Endothelial cell of umbilical vein (primary cell): ENCODE measurements around the gene ESRRB. TPM values are rescaled to one million over a fixed set of nuclear protein-coding genes. Genes with fewer than 3 reads are reported as not detected.

Source experiments
- BruUV-seq: library from RNA; stranded (reverse); fragments of 400-500 nt; replicated peaks from 2 replicates; lab custom pipeline; 2021; lab: Mats Ljungman, UMichigan
- CTCF ChIA-PET: fragments of 300-600, 350-600 bp; sonication (Branson Sonifier 250); formaldehyde crosslinking; loops from one replicate; lab custom pipeline; 2021; ENCODE audit warnings: antibody characterized with exemption, inconsistent platforms; lab: Charles Lee
- POLR2A ChIA-PET: fragments of 300-600, 350-600 bp; sonication (Branson Sonifier 250); formaldehyde crosslinking; loops from one replicate; lab custom pipeline; 2021; ENCODE audit warnings: antibody characterized with exemption, inconsistent platforms; lab: Charles Lee
- DNase-seq: peaks from one replicate; pipeline ENCODE4 v3.0.0-alpha.2; 2011; ENCODE audit warnings: low read depth, low spot score
- FAIRE-seq: peaks from 2 replicates; lab custom pipeline; 2011; peaks lifted over from hg19 to GRCh38; lab: Jason Lieb, UNC
- H2AFZ ChIP-seq: 2 replicates; pipeline ENCODE4 v1.6.0; 2012; ENCODE audit warnings: low read depth, low read length, control low read depth, inconsistent platforms
- H3K27ac ChIP-seq: 2 replicates; pipeline ENCODE4 v1.5.1; 2011; ENCODE audit warnings: low read depth, mild to moderate bottlenecking, control low read depth, low read length, moderate library complexity; ENCODE audit not compliant: insufficient read depth
- H3K27me3 ChIP-seq, 2 experiments: 2 replicates each; pipeline versions ENCODE4 v1.6.0 to v1.6.1; 2011; ENCODE audit warnings: low read length in 2 of 2, mixed read lengths in 1 of 2; ENCODE audit not compliant: control insufficient read depth in 2 of 2, insufficient read depth in 2 of 2
- H3K36me3 ChIP-seq, 2 experiments: 2 replicates in 1 of 2; 3 replicates in 1 of 2; pipeline ENCODE4 v1.5.1; 2011; ENCODE audit warnings: low read length in 2 of 2, mild to moderate bottlenecking in 1 of 2, moderate library complexity in 1 of 2; ENCODE audit not compliant: control insufficient read depth in 2 of 2, insufficient read depth in 2 of 2; ENCODE audit errors: extremely low read depth in 1 of 2
- H3K4me1 ChIP-seq: 3 replicates; pipeline ENCODE4 v1.5.1; 2011; ENCODE audit warnings: mild to moderate bottlenecking, low read length; ENCODE audit not compliant: control insufficient read depth, insufficient read depth; ENCODE audit errors: extremely low read depth
- H3K4me2 ChIP-seq: 2 replicates; pipeline ENCODE4 v1.6.1; 2011; ENCODE audit warnings: low read length, control low read depth, mixed read lengths; ENCODE audit not compliant: insufficient read depth
- H3K4me3 ChIP-seq, 3 experiments: fragments of 200-600 bp in 1 of 3; sonication (generic), shearing (Covaris generic) in 1 of 3; replicated peaks in 1 of 3; 2 replicates each; pipeline ENCODE4 v1.5.1; 2011 to 2016; ENCODE audit warnings: control low read depth in 3 of 3, low read length in 3 of 3, mild to moderate bottlenecking in 2 of 3, inconsistent platforms in 1 of 3, low read depth in 1 of 3, moderate library complexity in 1 of 3; ENCODE audit not compliant: insufficient read depth in 1 of 3
- H3K79me2 ChIP-seq: 2 replicates; pipeline ENCODE4 v1.6.0; 2012; ENCODE audit warnings: low read length, inconsistent platforms; ENCODE audit not compliant: control insufficient read depth, insufficient read depth
- H3K9ac ChIP-seq: replicated peaks from 2 replicates; pipeline ENCODE3; 2011; ENCODE audit warnings: low read length, control low read depth; ENCODE audit not compliant: insufficient read depth; ENCODE audit errors: extremely low read depth
- H3K9me1 ChIP-seq: replicated peaks from 3 replicates; pipeline ENCODE4 v1.6.0; 2011; ENCODE audit warnings: mild to moderate bottlenecking, low read length; ENCODE audit not compliant: control insufficient read depth, insufficient read depth; ENCODE audit errors: extremely low read depth
- H3K9me3 ChIP-seq: replicated peaks from 2 replicates; pipeline ENCODE4 v1.5.1; 2012; ENCODE audit warnings: low read length, inconsistent platforms; ENCODE audit not compliant: control insufficient read depth, insufficient read depth
- H4K20me1 ChIP-seq: replicated peaks from 2 replicates; pipeline ENCODE3; 2011; ENCODE audit warnings: mild to moderate bottlenecking, low read length; ENCODE audit not compliant: control insufficient read depth, insufficient read depth; ENCODE audit errors: extremely low read depth
- EZH2 ChIP-seq: IDR thresholded peaks from 2 replicates; pipeline ENCODE4 v1.6.1; 2012; ENCODE audit warnings: borderline replicate concordance, low read depth, mild to moderate bottlenecking, moderate library complexity, low read length, inconsistent platforms; ENCODE audit not compliant: severe bottlenecking
- FOS ChIP-seq: IDR thresholded peaks from 2 replicates; pipeline ENCODE4 v1.6.1; 2011; ENCODE audit warnings: mild to moderate bottlenecking, low read length, moderate library complexity, borderline replicate concordance; ENCODE audit not compliant: insufficient read depth
- GATA2 ChIP-seq: IDR thresholded peaks from 2 replicates; pipeline ENCODE4 v1.7.0; 2011; ENCODE audit warnings: low read depth, mild to moderate bottlenecking, moderate library complexity, mixed read lengths, low read length; ENCODE audit not compliant: insufficient read length, insufficient read depth
- JUN ChIP-seq: IDR thresholded peaks from 2 replicates; pipeline ENCODE4 v1.6.1; 2011; ENCODE audit warnings: borderline replicate concordance, low read depth; ENCODE audit not compliant: insufficient read length, insufficient read depth
- MAX ChIP-seq: IDR thresholded peaks from 2 replicates; pipeline ENCODE4 v1.6.1; 2011; ENCODE audit not compliant: insufficient read depth, insufficient read length
- MYC ChIP-seq: IDR thresholded peaks from one replicate; pipeline ENCODE4 v1.6.1; 2011; ENCODE audit warnings: mild to moderate bottlenecking, low read depth, low read length
- POLR2A ChIP-seq: IDR thresholded peaks from 2 replicates; pipeline ENCODE4 v1.6.1; 2012; ENCODE audit warnings: low read depth, mild to moderate bottlenecking, control low read depth, low read length
- POLR2AphosphoS5 ChIP-seq: IDR thresholded peaks from 2 replicates; pipeline ENCODE4 v1.6.1; 2012; ENCODE audit warnings: low read depth, mild to moderate bottlenecking, control low read depth, low read length, moderate library complexity; ENCODE audit not compliant: insufficient read depth
- dilution Hi-C: fragments of 300-500 bp; cut with MboI; formaldehyde crosslinking; loops from one replicate; pipeline ENCODE4 v1.15.0; 2019; ENCODE audit warnings: low sequenced_read_pairs; ENCODE audit not compliant: extremely low pct_ligation_motif_present
- intact Hi-C: fragments of 100-400 bp; cut with micrococcal nuclease; formaldehyde crosslinking; loops from one replicate; pipeline ENCODE4 v1.10.0; 2022
- polyA plus RNA-seq, 4 experiments: library from polyadenylated mRNA; depleted of rRNA in 3 of 4; stranded (reverse) in 3 of 4; unstranded in 1 of 4; fragments of >200 nt; gene quantifications; 2 replicates each; pipeline versions ENCODE4 v1.2.1 to v1.2.3, GENCODE V29; 2011 to 2012; ENCODE audit warnings: missing spikeins in 1 of 4
- total RNA-seq: library from RNA; stranded (reverse); gene quantifications from 2 replicates; pipeline ENCODE4 v1.2.3, GENCODE V29; 2021
- TF ChIP-seq, protein P1 (sequence below), 2 donors: IDR thresholded peaks; 1 replicate in 1 of 2; 2 replicates in 1 of 2; pipeline ENCODE4 v1.5.1; 2011; ENCODE audit warnings: low read length in 2 of 2, mild to moderate bottlenecking in 2 of 2, moderate library complexity in 2 of 2, control low read depth in 1 of 2, inconsistent platforms in 1 of 2, low read depth in 1 of 2; ENCODE audit not compliant: insufficient read depth in 1 of 2; ENCODE audit errors: extremely low read depth in 1 of 2

ESRRB gene
- total and polyA plus RNA-seq, 2 donors (not counting 3 experiments of a cell fraction or from before 2014, with no cell fraction given), result not detected

DNA sequence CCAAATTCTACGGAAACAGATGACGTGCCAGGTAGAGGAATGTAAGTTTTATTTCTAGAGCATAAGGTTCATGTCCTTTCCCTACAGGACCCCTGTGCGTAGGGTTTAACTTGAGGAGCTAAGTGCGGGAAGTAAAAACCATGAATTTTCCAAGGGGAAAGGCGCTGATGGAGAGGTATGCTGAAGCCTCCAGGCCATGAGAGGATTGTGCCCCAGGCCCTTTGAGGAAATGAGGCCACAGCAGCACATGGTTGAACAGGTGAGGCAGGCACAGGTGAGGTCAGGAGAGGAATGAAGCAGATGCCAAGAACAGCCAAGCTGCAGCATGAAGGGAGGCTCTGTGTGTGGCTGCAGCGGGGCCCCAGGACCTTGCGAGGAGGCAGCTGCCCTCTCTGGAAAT lies 14.7 kb downstream of the ESRRB start:
- H3K4me1 ChIP-seq, result no peaks in the 10 kb centered on the region
- no peaks in the 10 kb centered on the region for H3K9me3 ChIP-seq
- no peaks in the 10 kb centered on the region for H3K9me1 ChIP-seq
- no peak overlapping the region for H3K4me3 ChIP-seq
- H3K36me3 ChIP-seq, result no peaks in the 10 kb centered on the region
- dilution Hi-C loops, result no loop called here
- no peak overlapping the region for H3K4me2 ChIP-seq
- intact Hi-C loops, result no loop called here
- H4K20me1 ChIP-seq, result no peaks in the 10 kb centered on the region
- no peak overlapping the region for H3K27ac ChIP-seq
- H3K79me2 ChIP-seq, result no peaks in the 10 kb centered on the region
- ChIA-PET CTCF (no interaction called here), POLR2A (no interaction called here)
- no peak for TF ChIP-seq FOS
- no peak for TF ChIP-seq POLR2A
- no peak for TF ChIP-seq EZH2
- TF ChIP-seq GATA2, result no peak
- TF ChIP-seq MAX, result no peak
- TF ChIP-seq, protein P1, sequence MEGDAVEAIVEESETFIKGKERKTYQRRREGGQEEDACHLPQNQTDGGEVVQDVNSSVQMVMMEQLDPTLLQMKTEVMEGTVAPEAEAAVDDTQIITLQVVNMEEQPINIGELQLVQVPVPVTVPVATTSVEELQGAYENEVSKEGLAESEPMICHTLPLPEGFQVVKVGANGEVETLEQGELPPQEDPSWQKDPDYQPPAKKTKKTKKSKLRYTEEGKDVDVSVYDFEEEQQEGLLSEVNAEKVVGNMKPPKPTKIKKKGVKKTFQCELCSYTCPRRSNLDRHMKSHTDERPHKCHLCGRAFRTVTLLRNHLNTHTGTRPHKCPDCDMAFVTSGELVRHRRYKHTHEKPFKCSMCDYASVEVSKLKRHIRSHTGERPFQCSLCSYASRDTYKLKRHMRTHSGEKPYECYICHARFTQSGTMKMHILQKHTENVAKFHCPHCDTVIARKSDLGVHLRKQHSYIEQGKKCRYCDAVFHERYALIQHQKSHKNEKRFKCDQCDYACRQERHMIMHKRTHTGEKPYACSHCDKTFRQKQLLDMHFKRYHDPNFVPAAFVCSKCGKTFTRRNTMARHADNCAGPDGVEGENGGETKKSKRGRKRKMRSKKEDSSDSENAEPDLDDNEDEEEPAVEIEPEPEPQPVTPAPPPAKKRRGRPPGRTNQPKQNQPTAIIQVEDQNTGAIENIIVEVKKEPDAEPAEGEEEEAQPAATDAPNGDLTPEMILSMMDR (IDR thresholded peaks at IDR 0.05; ENCODE audit: extremely low read depth in 1 of 2, insufficient read depth in 1 of 2, low read depth in 1 of 2, low read length in 2 of 2), result no peak
- no peak for TF ChIP-seq JUN
- TF ChIP-seq MYC, result no peak
- TF ChIP-seq POLR2AphosphoS5, result no peak
- DNase-seq (no peak), FAIRE-seq (no peak)
- H3K9ac ChIP-seq, result no peak overlapping the region
- BruUV-seq, result no TSS peak
- H2AFZ ChIP-seq, result no peak overlapping the region
- H3K27me3 ChIP-seq, result peaks cover 4 to 7% of the 10 kb centered on the region in 2 experiments
